ENCODE results near the gene NUP37.

Gene NUP37

GRCh38 chr12:102023343-102023930, 96.5 kb downstream of the NUP37 start:
- DNase-seq: no peak
